ENCODE data around the gene SNCAIP.

SNCAIP gene

GRCh38 chr5:122311961-122312590 lies at the start of gene SNCAIP:
Gene SNCAIP, plus strand, starts transcription at chr5:122312237. Its CDS starts 78,898 bp downstream, at chr5:122391135.
- FAIRE-seq, result no peak

GRCh38 chr5:122263352-122264030 lies 48.5 kb upstream of the SNCAIP start:
- no peak for FAIRE-seq

- FAIRE-seq, result no peak
Measured at GRCh38 chr5:122264610-122265009, 47.4 kb upstream of the SNCAIP start.

GRCh38 chr5:122267185-122267584 lies 44.9 kb upstream of the SNCAIP start:
- FAIRE-seq, result no peak

GRCh38 chr5:122273696-122274095 lies 38.3 kb upstream of the SNCAIP start:
- FAIRE-seq, result no peak

GRCh38 chr5:122283592-122283991 lies 28.4 kb upstream of the SNCAIP start:
- no peak for FAIRE-seq

GRCh38 chr5:122286541-122286940 lies 25.5 kb upstream of the SNCAIP start:
- no peak for FAIRE-seq

- no peak for FAIRE-seq
Measured at GRCh38 chr5:122287101-122287500, 24.9 kb upstream of the SNCAIP start.

GRCh38 chr5:122291000-122291901 lies 20.8 kb upstream of the SNCAIP start:
- FAIRE-seq, result no peak

- no peak for FAIRE-seq
Measured at GRCh38 chr5:122292332-122292731, 19.7 kb upstream of the SNCAIP start.

- FAIRE-seq, result no peak
Measured at GRCh38 chr5:122295138-122295537, 16.9 kb upstream of the SNCAIP start.

- FAIRE-seq, result no peak
Measured at GRCh38 chr5:122296871-122297270, 15.2 kb upstream of the SNCAIP start.

GRCh38 chr5:122297587-122298298 lies 14.3 kb upstream of the SNCAIP start:
- no peak for FAIRE-seq

GRCh38 chr5:122300374-122300773 lies 11.7 kb upstream of the SNCAIP start:
- FAIRE-seq, result no peak

- FAIRE-seq, result no peak
Measured at GRCh38 chr5:122301016-122301415, 11.0 kb upstream of the SNCAIP start.

- no peak for FAIRE-seq
Measured at GRCh38 chr5:122304471-122305215, 7.4 kb upstream of the SNCAIP start.

GRCh38 chr5:122306461-122306860 lies 5.6 kb upstream of the SNCAIP start:
- no peak for FAIRE-seq

- no peak for FAIRE-seq
Measured at GRCh38 chr5:122310889-122311288, 1.1 kb upstream of the SNCAIP start.

- no peak for FAIRE-seq
Measured at GRCh38 chr5:122311497-122311960, 508 bp upstream of the SNCAIP start.

GRCh38 chr5:122312591-122313406 lies 762 bp downstream of the SNCAIP start:
- FAIRE-seq, result no peak

GRCh38 chr5:122314036-122314435 lies 2.0 kb downstream of the SNCAIP start:
- no peak for FAIRE-seq

All from A204.1 (cell line).